PC-9 (cell line): ENCODE data around the gene DHX16.

Experiments
- EZH2 ChIP-seq: fragments of 200-600 bp; sonication (generic); IDR thresholded peaks from 2 replicates; pipeline ENCODE4 v1.8.0; 2017; ENCODE audit warnings: antibody characterized with exemption, low read depth
- TF ChIP-seq, protein P1 (sequence below): fragments of 200-600 bp; sonication (generic); conservative IDR thresholded peaks from 2 replicates; pipeline ENCODE4 v1.6.1; 2017; ENCODE audit warnings: mixed run types, antibody characterized with exemption, mild to moderate bottlenecking, moderate library complexity

DNA sequence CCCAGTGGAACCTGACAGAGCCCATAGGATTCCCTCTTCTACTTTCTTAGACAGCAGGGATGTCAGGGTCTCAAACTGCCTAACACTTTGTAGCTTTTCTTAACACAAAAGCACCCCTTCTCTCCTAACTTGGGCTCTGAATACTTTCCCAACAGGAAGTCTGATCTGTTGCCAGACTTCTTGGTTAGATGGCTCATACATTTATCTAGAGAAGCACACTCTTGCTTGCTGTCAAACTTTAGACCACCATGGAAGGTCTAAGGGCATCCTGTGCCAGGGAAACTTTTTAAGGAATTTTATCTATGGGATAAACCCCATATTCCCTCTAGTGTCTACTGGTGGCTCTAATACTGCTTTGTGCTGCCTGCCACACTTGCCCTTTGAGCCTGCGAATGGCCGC lies 29.1 kb downstream of the DHX16 start:
- no peak for TF ChIP-seq EZH2
- TF ChIP-seq, protein P1, sequence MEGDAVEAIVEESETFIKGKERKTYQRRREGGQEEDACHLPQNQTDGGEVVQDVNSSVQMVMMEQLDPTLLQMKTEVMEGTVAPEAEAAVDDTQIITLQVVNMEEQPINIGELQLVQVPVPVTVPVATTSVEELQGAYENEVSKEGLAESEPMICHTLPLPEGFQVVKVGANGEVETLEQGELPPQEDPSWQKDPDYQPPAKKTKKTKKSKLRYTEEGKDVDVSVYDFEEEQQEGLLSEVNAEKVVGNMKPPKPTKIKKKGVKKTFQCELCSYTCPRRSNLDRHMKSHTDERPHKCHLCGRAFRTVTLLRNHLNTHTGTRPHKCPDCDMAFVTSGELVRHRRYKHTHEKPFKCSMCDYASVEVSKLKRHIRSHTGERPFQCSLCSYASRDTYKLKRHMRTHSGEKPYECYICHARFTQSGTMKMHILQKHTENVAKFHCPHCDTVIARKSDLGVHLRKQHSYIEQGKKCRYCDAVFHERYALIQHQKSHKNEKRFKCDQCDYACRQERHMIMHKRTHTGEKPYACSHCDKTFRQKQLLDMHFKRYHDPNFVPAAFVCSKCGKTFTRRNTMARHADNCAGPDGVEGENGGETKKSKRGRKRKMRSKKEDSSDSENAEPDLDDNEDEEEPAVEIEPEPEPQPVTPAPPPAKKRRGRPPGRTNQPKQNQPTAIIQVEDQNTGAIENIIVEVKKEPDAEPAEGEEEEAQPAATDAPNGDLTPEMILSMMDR = no peak
